ENCODE data around the gene RPL7L1.
A peak's percentile ranks its signal among the peaks of the same experiment; 100 is the strongest.
"Not testable (repeated sequence)": the region's sequence is repeated elsewhere in the genome, so short reads cannot be mapped to it uniquely, and the experiment has no call there.

The RPL7L1 gene

GRCh38 chr6:42879372-42880239 is at the start of gene RPL7L1:
Gene RPL7L1, plus strand, starts transcription at chr6:42879616. Its CDS starts 295 bp downstream, at chr6:42879911.
- DNase-seq: peak; percentile 84

GRCh38 chr6:42831237-42831636 is 48.2 kb upstream of the RPL7L1 start:
- no peak for DNase-seq

DNA sequence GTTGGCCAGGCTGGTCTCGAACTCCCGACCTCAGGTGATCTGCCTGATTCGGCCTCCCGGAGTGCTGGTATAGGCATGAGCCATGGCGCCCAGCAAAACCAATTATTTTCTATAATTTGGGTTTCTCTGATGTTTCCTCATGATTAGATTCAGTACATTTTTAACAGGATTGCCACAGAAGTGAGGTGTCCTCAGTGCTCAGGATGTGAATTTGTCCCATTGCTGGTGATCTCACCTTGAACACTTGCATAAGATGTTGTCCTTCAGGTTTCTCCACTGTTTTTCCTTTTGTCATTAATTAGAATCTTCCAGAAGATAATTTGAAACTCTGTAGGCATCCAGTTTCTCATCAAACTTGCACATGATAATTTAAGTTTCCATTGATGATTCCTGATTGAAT is 45.4 kb upstream of the RPL7L1 start:
- no peak for DNase-seq

GRCh38 chr6:42841844-42842584 is 37.4 kb upstream of the RPL7L1 start:
- no peak for DNase-seq

GRCh38 chr6:42845327-42845694 is 34.1 kb upstream of the RPL7L1 start:
- DNase-seq: no peak

DNA sequence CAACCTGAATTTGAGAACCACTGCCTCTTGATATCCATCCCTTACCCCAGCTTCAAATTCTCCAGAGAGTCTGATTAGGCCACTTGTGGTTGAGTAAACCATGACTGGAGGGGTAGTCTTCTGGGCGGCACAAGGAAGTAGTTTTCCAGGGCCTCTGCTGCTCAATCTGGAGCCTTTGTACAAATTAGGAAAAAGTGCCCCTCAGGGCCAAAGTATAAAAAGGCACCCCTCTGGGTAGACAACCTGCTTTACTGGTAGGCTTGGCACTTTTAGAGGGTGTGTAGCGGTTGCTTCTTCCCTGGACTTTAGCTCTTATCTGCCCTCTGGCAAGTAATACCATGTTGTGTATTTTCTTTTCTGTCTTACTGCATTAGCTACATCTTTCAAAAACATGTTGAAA is 32.9 kb upstream of the RPL7L1 start:
- DNase-seq: no peak

- no peak for DNase-seq
Measured at GRCh38 chr6:42848700-42849099, 30.7 kb upstream of the RPL7L1 start.

DNA sequence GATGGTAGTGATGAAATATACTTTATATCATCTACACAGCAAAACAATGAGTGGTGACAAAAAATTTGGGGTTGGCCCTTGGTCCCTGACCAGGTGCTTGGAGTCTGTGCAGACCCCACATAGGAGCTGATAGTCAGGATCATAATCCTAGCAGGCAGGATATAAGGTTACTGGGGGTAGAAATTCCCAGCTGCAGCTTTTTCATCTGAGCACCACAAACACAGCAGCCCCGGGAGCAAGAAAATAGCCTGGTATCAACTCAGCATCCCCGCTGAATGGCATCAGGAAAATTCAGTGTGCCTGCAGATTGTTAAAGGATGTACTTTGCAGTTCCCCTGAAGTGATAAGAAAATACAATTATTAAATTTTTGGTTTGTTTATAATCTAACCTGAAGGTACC is 27.8 kb upstream of the RPL7L1 start:
- no peak for DNase-seq

DNA sequence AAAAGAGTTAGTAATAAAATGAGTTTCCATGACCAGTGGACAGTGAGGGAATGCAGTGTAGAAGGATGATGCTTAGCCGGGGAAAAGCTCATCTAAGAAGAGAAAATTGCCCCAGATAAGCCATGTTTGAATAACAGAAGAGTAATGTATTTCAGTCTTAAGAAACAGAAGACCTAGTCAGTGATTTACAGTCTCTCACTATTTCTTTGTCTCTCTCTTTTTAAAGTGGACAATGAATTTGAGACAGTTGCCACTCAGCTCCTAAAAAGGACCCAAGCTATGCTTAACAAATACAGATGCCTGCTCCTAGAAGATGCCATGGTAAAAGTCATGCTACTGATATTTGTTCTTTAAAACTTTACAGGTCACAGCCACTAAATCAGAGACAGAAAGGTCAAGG is 19.4 kb upstream of the RPL7L1 start:
- DNase-seq: no peak

- DNase-seq: no peak
Measured at GRCh38 chr6:42860481-42860880, 18.9 kb upstream of the RPL7L1 start.

DNA sequence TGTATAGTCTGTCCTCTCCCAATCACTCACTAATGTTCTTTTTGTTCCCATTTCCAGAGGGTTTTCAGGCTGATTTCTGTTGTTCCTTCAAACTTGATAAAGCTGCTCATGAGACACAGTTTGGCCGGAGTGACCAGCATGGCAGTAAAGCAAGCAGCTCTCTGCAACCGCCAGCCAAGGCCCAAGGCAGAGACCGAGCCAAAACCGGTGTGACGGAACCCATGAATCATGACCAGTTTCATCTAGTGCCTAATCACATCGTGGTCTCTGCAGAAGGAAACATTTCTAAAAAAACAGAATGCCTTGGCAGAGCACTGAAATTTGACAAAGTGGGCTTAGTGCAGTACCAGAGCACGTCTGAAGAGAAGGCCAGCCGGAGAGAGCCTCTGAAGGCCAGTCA is 14.8 kb upstream of the RPL7L1 start:
- DNase-seq: no peak

DNA sequence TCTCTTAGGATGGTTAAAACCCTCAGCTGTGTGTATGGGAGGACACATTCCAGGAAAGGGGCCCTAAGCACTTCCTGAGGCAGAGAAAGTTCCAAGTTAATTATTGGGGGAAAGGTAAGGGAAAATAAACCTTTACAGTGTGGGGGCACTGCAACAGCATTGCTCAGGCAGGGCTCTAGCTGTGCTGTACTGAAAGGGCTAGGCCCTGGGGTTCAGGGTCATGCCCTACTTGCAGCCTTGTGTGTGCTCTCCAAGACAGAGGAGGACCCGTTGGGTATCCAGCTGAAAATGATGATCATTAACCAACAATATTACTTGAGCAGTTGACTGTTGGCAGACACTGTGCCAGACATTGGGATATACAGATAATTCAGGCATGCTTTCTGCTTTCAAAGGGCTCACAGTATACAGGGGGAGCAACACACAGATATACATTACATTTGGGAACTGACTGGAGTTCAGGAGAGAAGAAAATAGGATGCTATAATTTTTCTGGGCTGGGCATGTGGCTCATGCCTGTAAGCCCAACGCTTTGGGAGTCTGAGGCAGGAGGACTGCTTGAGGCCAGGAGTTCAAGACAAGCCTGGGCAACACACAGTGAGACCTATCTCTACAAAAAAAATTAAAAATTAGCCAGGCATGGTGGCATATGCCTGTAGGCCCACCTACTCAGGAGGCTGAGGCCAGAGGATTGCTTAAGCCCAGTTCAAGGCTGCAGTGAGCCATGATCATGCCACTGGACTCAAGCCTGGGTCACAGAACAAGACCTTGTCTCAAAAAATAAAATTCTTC is 9.1 kb upstream of the RPL7L1 start:
- no peak for DNase-seq

DNA sequence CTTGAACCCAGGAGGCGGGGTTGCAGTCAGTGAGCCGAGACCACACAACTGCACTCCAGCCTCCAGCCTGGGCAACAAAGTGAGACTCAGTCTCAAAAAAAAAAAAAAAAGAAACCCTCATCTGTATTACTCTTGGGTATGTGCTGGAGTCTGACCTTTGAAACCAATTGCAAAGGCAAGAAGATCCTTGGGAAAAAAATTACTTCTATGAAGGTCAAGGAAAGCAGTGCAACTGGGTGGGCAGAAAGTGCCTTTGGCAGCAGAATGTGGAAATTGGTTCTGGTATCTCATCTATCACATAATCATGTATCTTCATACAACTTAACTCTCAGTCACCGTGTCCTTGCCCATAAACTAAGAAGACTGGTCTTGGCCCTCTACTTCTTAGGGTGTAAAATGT is 7.7 kb upstream of the RPL7L1 start:
- DNase-seq: no peak

DNA sequence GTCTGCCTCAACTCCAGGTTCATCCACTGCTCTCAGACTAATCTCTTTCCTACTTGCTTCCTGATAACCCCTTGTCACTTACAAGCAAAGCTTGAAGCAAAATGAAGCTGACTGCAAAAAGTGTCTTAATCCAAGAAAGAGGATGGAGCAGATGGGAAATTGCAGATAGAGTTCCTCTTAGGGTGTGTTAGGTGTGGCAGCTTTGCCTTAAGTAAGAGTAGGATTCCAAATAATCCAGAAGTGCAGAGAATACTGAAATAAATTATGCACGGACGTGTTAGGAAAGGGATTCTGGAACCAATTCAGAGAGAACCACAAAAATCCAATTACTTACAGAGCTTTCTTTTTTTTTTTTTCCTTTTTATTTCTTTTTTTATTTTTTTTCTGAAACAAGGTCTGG is 6.1 kb upstream of the RPL7L1 start:
- DNase-seq: no peak

DNA sequence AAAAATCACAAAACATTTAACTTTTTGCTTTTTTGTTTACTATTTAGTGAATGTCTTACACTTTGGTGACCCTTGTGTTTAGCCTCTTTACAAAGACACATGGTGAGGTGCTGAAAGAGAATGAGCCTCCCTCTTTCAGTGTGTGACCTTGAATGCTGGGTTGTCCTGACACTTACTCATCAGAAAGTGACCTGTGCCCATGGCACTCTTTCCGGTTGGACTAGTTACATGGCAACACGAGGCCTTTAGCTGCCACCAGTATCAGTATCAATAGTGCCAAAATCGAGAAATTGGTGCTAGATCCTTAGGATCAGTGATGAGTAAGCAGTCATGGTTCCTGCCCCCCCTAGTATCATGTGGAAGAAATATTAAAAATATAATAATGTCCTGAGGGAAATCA is 1.7 kb upstream of the RPL7L1 start:
- DNase-seq: no peak

GRCh38 chr6:42880240-42880817 is 913 bp downstream of the RPL7L1 start:
- not testable (repeated sequence) for DNase-seq

DNA sequence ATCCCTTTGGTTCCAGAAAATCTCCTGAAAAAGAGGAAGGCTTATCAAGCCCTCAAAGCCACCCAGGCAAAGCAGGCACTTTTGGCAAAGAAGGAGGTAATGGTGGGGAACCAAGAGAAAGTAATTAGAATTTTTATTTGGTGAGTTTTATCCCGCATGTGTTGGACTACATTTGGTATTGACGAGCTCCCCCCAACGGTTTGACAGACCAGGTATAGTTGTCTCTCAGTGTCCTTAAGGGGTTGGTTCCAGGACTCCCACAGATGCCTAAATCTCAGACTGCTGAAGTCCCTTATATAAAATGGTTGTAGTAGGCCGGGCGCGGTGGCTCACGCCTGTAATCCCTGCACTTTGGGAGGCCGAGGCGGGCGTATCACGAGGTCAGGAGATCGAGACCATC is 1.5 kb downstream of the RPL7L1 start:
- DNase-seq: not testable (repeated sequence)

DNA sequence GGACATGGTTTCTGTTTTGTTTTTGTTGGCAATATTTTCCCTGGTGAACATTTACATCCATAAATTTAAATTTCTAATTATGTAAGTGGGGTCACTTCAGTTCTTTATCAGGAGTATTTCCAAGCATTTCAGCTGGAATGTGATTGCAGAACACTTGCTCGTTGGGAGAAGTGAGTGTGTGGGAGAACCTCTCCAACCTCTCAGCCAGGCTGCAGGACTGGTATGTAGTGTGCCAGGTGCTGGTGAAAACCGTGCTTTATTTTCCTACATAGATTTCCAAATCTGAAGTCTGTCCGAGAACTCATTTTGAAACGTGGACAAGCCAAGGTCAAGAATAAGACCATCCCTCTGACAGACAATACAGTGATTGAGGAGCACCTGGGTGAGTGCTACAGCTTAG is 6.3 kb downstream of the RPL7L1 start:
- no peak for DNase-seq

GRCh38 chr6:42888201-42888600 is 8.8 kb downstream of the RPL7L1 start:
- not testable (repeated sequence) for DNase-seq

- DNase-seq: peak; percentile 19
Measured at GRCh38 chr6:42889815-42890214, 10.4 kb downstream of the RPL7L1 start.

GRCh38 chr6:42890311-42891198 is 11.1 kb downstream of the RPL7L1 start:
- DNase-seq: peak; percentile 91

DNA sequence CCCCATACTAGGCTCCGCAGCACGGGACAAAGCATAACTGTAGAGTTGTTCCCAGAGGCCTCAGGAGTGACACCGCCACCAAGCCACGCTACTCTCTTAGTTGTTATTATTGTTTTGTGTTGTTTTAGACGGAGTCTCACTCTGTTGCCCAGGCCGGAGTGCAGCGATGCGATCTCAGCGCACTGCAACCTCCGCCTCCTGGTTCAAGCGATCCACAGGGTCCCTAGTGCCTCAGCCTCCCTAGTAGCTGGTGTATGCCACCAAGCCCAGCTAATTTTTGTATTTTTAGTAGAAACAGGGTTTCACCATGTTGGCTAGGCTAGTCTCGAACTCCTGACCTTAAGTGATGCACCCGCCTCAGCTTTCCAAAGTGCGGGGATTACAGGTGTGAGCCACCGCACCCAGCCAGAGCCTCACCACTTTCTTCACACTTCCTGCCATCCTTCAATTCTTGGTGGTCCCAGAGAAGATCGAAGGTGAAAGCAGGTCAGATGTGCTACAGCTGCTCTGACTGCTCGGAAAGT is 11.8 kb downstream of the RPL7L1 start:
- DNase-seq: no peak

Measured in NCI-H2029 (cell line).